K562 (cell line): ENCODE measurements around the gene SLC25A51. TPM values are rescaled to one million over a fixed set of nuclear protein-coding genes. Genes with fewer than 3 reads are reported as not detected.

ENCODE experiments used
- ATAC-seq: fragments of 200-7000 bp; cut with Tn5 transposase; 3 replicates; pipeline ENCODE4 v1.9.1; 2020; ENCODE audit warnings: moderate library complexity
- BruUV-seq: library from RNA; stranded (reverse); fragments of 400-500 nt; replicated peaks from 2 replicates; lab custom pipeline; 2021; lab: Mats Ljungman, UMichigan
- CTCF ChIA-PET: fragments of 300-600 bp; formaldehyde crosslinking; extraction: SDS; loops from one replicate; lab custom pipeline; 2021; ENCODE audit warnings: low intra/inter-chr PET ratio; lab: Yijun Ruan, JAX
- POLR2A ChIA-PET: fragments of 300-600, 350-650 bp; sonication (Branson Sonifier 250); formaldehyde crosslinking; extraction: SDS; loops from one replicate; lab custom pipeline; 2021; ENCODE audit warnings: antibody characterized with exemption, inconsistent platforms; lab: Yijun Ruan, JAX
- DNase-seq, 4 experiments: peaks; one replicate each; pipeline versions ENCODE4 v3.0.0 to v3.0.0-alpha.2; 2011 to 2018; ENCODE audit warnings: low spot score in 3 of 4, mixed read lengths in 3 of 4; ENCODE audit errors: extremely low read depth in 1 of 4
- FAIRE-seq: peaks from 2 replicates; lab custom pipeline; 2011; peaks lifted over from hg19 to GRCh38; lab: Jason Lieb, UNC
- H2AFZ ChIP-seq: 2 replicates; pipeline ENCODE4 v1.6.0; 2011; ENCODE audit warnings: low read depth, low read length, control low read depth, inconsistent platforms
- H3K27ac ChIP-seq: fragments of 200-600 bp; 3 replicates; pipeline ENCODE4 v1.8.0; 2011; ENCODE audit warnings: low read depth, mild to moderate bottlenecking, control low read depth, inconsistent platforms, low read length, moderate library complexity, mixed read lengths; ENCODE audit errors: extremely low read depth
- H3K27me3 ChIP-seq, 2 experiments: fragments of 300-600 bp in 1 of 2; 2 replicates in 1 of 2; 3 replicates in 1 of 2; pipeline versions ENCODE4 v1.6.0 to v1.8.0; 2011; ENCODE audit warnings: inconsistent platforms in 2 of 2, low read length in 2 of 2, mild to moderate bottlenecking in 1 of 2, mixed read lengths in 1 of 2, moderate library complexity in 1 of 2; ENCODE audit not compliant: control insufficient read depth in 2 of 2, insufficient read depth in 2 of 2
- H3K36me3 ChIP-seq: fragments of 300-600 bp; 3 replicates; pipeline ENCODE4 v1.8.0; 2011; ENCODE audit warnings: mild to moderate bottlenecking, low read length, inconsistent platforms; ENCODE audit not compliant: control insufficient read depth, insufficient read depth
- H3K4me1 ChIP-seq, 2 experiments: fragments of 200-600 bp in 1 of 2; replicated peaks in 1 of 2; 2 replicates in 1 of 2; 3 replicates in 1 of 2; pipeline versions ENCODE4 v1.5.1 to v1.8.0; 2011; ENCODE audit warnings: inconsistent platforms in 2 of 2, low read length in 2 of 2, mild to moderate bottlenecking in 1 of 2, mixed read lengths in 1 of 2, moderate library complexity in 1 of 2; ENCODE audit not compliant: control insufficient read depth in 2 of 2, insufficient read depth in 2 of 2
- H3K4me2 ChIP-seq: 2 replicates; pipeline ENCODE4 v1.6.1; 2011; ENCODE audit warnings: low read length, control low read depth, inconsistent platforms, mixed read lengths; ENCODE audit not compliant: insufficient read depth
- H3K4me3 ChIP-seq: fragments of 200-600 bp; sonication (generic), shearing (Covaris generic); 2 replicates; pipeline ENCODE4 v1.5.1; 2016; ENCODE audit warnings: control low read depth, inconsistent platforms
- H3K79me2 ChIP-seq: fragments of 200-600 bp; 3 replicates; pipeline ENCODE4 v1.8.0; 2011; ENCODE audit warnings: low read length, inconsistent platforms; ENCODE audit not compliant: control insufficient read depth, insufficient read depth
- H3K9ac ChIP-seq, 2 experiments: 2 replicates each; pipeline versions ENCODE4 v1.6.0 to v1.6.1; 2011; ENCODE audit warnings: low read depth in 2 of 2, low read length in 2 of 2, control low read depth in 1 of 2, inconsistent platforms in 1 of 2, mild to moderate bottlenecking in 1 of 2, mixed read lengths in 1 of 2; ENCODE audit not compliant: insufficient read depth in 1 of 2
- H3K9me1 ChIP-seq: one replicate; pipeline ENCODE4 v1.6.0; 2011; ENCODE audit warnings: inconsistent platforms, mild to moderate bottlenecking, low read length, moderate library complexity; ENCODE audit not compliant: control insufficient read depth, insufficient read depth
- H3K9me3 ChIP-seq: replicated peaks from 2 replicates; pipeline ENCODE4 v1.5.1; 2011; ENCODE audit warnings: low read depth, low read length, inconsistent platforms; ENCODE audit not compliant: control insufficient read depth, insufficient read depth
- H4K20me1 ChIP-seq: replicated peaks from 2 replicates; pipeline ENCODE4 v1.6.1; 2011; ENCODE audit warnings: low read length, inconsistent platforms, mixed read lengths; ENCODE audit not compliant: control insufficient read depth, insufficient read depth
- CTCF ChIP-seq, 3 experiments: IDR thresholded peaks in 2 of 3; conservative IDR thresholded peaks in 1 of 3; 2 replicates each; pipeline ENCODE4 v1.5.1; 2011 to 2012; ENCODE audit warnings: low read length in 3 of 3, mild to moderate bottlenecking in 3 of 3, control low read depth in 2 of 3, improper control_type of control experiment in 1 of 3, inconsistent platforms in 1 of 3, low read depth in 1 of 3, mixed read lengths in 1 of 3, moderate library complexity in 1 of 3; ENCODE audit not compliant: insufficient read depth in 2 of 3
- CTCFL ChIP-seq: IDR thresholded peaks from 2 replicates; pipeline ENCODE4 v1.6.1; 2011; ENCODE audit warnings: borderline replicate concordance, low read depth, mild to moderate bottlenecking, moderate library complexity, low read length; ENCODE audit not compliant: insufficient read depth, poor library complexity, severe bottlenecking
- CXXC5 ChIP-seq: fragments of 250-450 bp; sonication (Bioruptor Pico); IDR thresholded peaks from 2 replicates; pipeline ENCODE4 v1.8.0; 2022; ENCODE audit warnings: inconsistent platforms, mild to moderate bottlenecking, moderate library complexity
- WGBS: fragments of 100-300 bp; shearing (Covaris generic); methylation state at CpG from one replicate; pipeline ENCODE4 v1.1.6; 2016; ENCODE audit warnings: low coverage, mixed read lengths; ENCODE audit not compliant: insufficient coverage; ENCODE audit errors: missing lambda C conversion rate; 5-methylcytosine and 5-hydroxymethylcytosine counted together
- in situ Hi-C: fragments of 300-500 bp; cut with MboI; formaldehyde crosslinking; loops from 4 replicates; pipeline ENCODE4 v1.15.0; 2018; ENCODE audit warnings: inconsistent platforms, mixed read lengths
- intact Hi-C: fragments of 100-400 bp; cut with micrococcal nuclease; formaldehyde crosslinking; loops from 2 replicates; pipeline ENCODE4 v1.14.2; 2022
- polyA plus RNA-seq, 8 experiments: library from polyadenylated mRNA; depleted of rRNA in 4 of 8; stranded (reverse) in 5 of 8; unstranded in 3 of 8; fragments of >200 nt; fragmentation: Nextera tagmentation in 2 of 8; fragmentation: Illumina TruSeq in 1 of 8; extraction: Ambion mirVana in 2 of 8; extraction: Trizol in 1 of 8; gene quantifications; 2 replicates each; pipeline versions ENCODE4 v1.2.1 to v1.2.3, GENCODE V29; 2011 to 2014; ENCODE audit warnings: inconsistent platforms in 1 of 8, missing spikeins in 1 of 8
- total RNA-seq, 7 experiments: library from RNA; depleted of rRNA in 6 of 7; stranded (reverse); fragments of >200 nt in 6 of 7; fragmentation: Illumina TruSeq in 2 of 7; extraction: Trizol in 2 of 7; gene quantifications; 2 replicates each; pipeline versions ENCODE4 v1.2.1 to v1.2.3, GENCODE V29; 2011 to 2021; ENCODE audit warnings: low replicate concordance in 1 of 7

SLC25A51 gene
- total and polyA plus RNA-seq, 9 of the 15 experiments (the other 6 are each of a cell fraction or from before 2014, with no cell fraction given), result 9.1 to 40.7 (median 24.5) TPM

GRCh38 chr9:37941253-37941652 is 37.3 kb upstream of the SLC25A51 start:
- CTCF ChIA-PET, result no interaction called here
- peak in 1 of 3 experiments; percentile 18; a peak in 1 of 6 replicates for TF ChIP-seq CTCF (IDR thresholded peaks at IDR 0.05 in 2 of 3, conservative IDR thresholded peaks at IDR 0.05 in 1 of 3; ENCODE audit: insufficient read depth in 2 of 3, low read depth in 1 of 3, low read length in 3 of 3)
- peak; percentile 11 for TF ChIP-seq CTCFL
- TF ChIP-seq CXXC5 (CRISPR knock-in tag), result no peak

More at GRCh38 chr9:37941253-37941652, 37.3 kb upstream of the SLC25A51 start:
- H3K4me1 ChIP-seq, result peaks cover 20% of the 10 kb centered on the region in 2 experiments
- intact Hi-C loops (no loop called here), in situ Hi-C loops (no loop called here)
- no peak for ATAC-seq
- POLR2A ChIA-PET, result interaction anchor here (0.5 to 1.1 kb wide), 5 partner anchors 17 to 412 kb away, joined by 3 read pairs; no protein-coding TSS in a partner anchor
- H3K4me2 ChIP-seq, result no peak overlapping the region
- H3K9me3 ChIP-seq, result no peaks in the 10 kb centered on the region
- peaks cover 13% of the 10 kb centered on the region; the same call in 1 of the 2 replicates for H4K20me1 ChIP-seq
- H3K9me1 ChIP-seq, result peaks cover 4% of the 10 kb centered on the region
- H3K79me2 ChIP-seq, result no peaks in the 10 kb centered on the region
- H3K36me3 ChIP-seq, result peaks cover 3% of the 10 kb centered on the region; the same call in 1 of the 3 replicates
- H3K4me3 ChIP-seq, result no peak overlapping the region
- H3K27me3 ChIP-seq, result no peaks in the 10 kb centered on the region
- no peak for DNase-seq
- 88% methylated on average over 2 of the region's 2 CpGs for WGBS
- BruUV-seq, result no TSS peak
- H3K9ac ChIP-seq, result no peak overlapping the region
- H2AFZ ChIP-seq, result no peak overlapping the region
- H3K27ac ChIP-seq, result no peak overlapping the region
- peak; percentile 65 for FAIRE-seq
